IPS-18a (cell line): Measurements from ENCODE around the gene SPECC1L.
"Not testable (repeated sequence)": the region's sequence is repeated elsewhere in the genome, so short reads cannot be mapped to it uniquely, and the experiment has no call there.

Source experiments
- H3K27ac ChIP-seq: one replicate; pipeline ENCODE4 v1.5.1; 2013; ENCODE audit warnings: low read length
- H3K27me3 ChIP-seq: one replicate; pipeline ENCODE4 v1.6.1; 2013; ENCODE audit warnings: mild to moderate bottlenecking, low read length; ENCODE audit not compliant: control insufficient read depth, insufficient read depth
- H3K36me3 ChIP-seq: one replicate; pipeline ENCODE4 v1.6.1; 2013; ENCODE audit warnings: low read depth, low read length; ENCODE audit not compliant: control insufficient read depth
- H3K4me1 ChIP-seq: one replicate; pipeline ENCODE4 v1.6.1; 2013; ENCODE audit warnings: low read depth, low read length; ENCODE audit not compliant: control insufficient read depth
- H3K4me3 ChIP-seq: one replicate; pipeline ENCODE4 v1.5.1; 2013; ENCODE audit warnings: low read length
- H3K9ac ChIP-seq: one replicate; pipeline ENCODE4 v1.6.1; 2013; ENCODE audit warnings: mild to moderate bottlenecking, low read length, moderate library complexity
- H3K9me3 ChIP-seq: one replicate; pipeline ENCODE4 v1.6.1; 2013; ENCODE audit warnings: low read depth, low read length; ENCODE audit not compliant: control insufficient read depth

SPECC1L gene

GRCh38 chr22:24271386-24271854, 789 bp downstream of the SPECC1L start:
- no peaks in the 10 kb centered on the region for H3K36me3 ChIP-seq
- H3K9ac ChIP-seq = peak overlapping the region; percentile 97
- H3K9me3 ChIP-seq = no peaks in the 10 kb centered on the region
- H3K27me3 ChIP-seq = no peaks in the 10 kb centered on the region
- peak overlapping the region; percentile 100 for H3K4me3 ChIP-seq
- H3K4me1 ChIP-seq = peaks cover 7% of the 10 kb centered on the region
- peak overlapping the region; percentile 71 for H3K27ac ChIP-seq

- not testable (repeated sequence) for H3K4me3 ChIP-seq
Measured at GRCh38 chr22:24273031-24273430, 2.4 kb downstream of the SPECC1L start.

GRCh38 chr22:24273906-24274305, 3.3 kb downstream of the SPECC1L start:
- not testable (repeated sequence) for H3K9me3 ChIP-seq, H3K9ac ChIP-seq, H3K27ac ChIP-seq, H3K4me3 ChIP-seq, H3K36me3 ChIP-seq, H3K4me1 ChIP-seq, H3K27me3 ChIP-seq

More at GRCh38 chr22:24273031-24273430, 2.4 kb downstream of the SPECC1L start:
- not testable (repeated sequence) for H3K27ac ChIP-seq, H3K36me3 ChIP-seq, H3K9ac ChIP-seq, H3K27me3 ChIP-seq, H3K4me1 ChIP-seq, H3K9me3 ChIP-seq

GRCh38 chr22:24274696-24275405, 4.2 kb downstream of the SPECC1L start:
- not testable (repeated sequence) for H3K27me3 ChIP-seq, H3K27ac ChIP-seq

GRCh38 chr22:24280363-24280762, 9.7 kb downstream of the SPECC1L start:
- not testable (repeated sequence) for H3K9me3 ChIP-seq, H3K4me3 ChIP-seq, H3K4me1 ChIP-seq, H3K9ac ChIP-seq, H3K27ac ChIP-seq, H3K27me3 ChIP-seq, H3K36me3 ChIP-seq

More at GRCh38 chr22:24274696-24275405, 4.2 kb downstream of the SPECC1L start:
- not testable (repeated sequence) for H3K4me3 ChIP-seq, H3K4me1 ChIP-seq, H3K9ac ChIP-seq, H3K9me3 ChIP-seq, H3K36me3 ChIP-seq

GRCh38 chr22:24282401-24282800, 11.8 kb downstream of the SPECC1L start:
- Histone ChIP-seq H3K27me3 (no peaks in the 10 kb centered on the region), H3K4me3 (no peak overlapping the region), H3K9ac (no peak overlapping the region), H3K4me1 (peaks cover 10% of the 10 kb centered on the region), H3K27ac (no peak overlapping the region), H3K36me3 (no peaks in the 10 kb centered on the region), H3K9me3 (no peaks in the 10 kb centered on the region)

- no peaks in the 10 kb centered on the region for H3K9me3 ChIP-seq
- no peak overlapping the region for H3K4me3 ChIP-seq
- peaks cover 13% of the 10 kb centered on the region for H3K4me1 ChIP-seq
- no peak overlapping the region for H3K27ac ChIP-seq
- H3K9ac ChIP-seq = no peak overlapping the region
- no peaks in the 10 kb centered on the region for H3K27me3 ChIP-seq
- H3K36me3 ChIP-seq = no peaks in the 10 kb centered on the region
Measured at GRCh38 chr22:24284747-24285203, 14.1 kb downstream of the SPECC1L start.

GRCh38 chr22:24285245-24285644, 14.6 kb downstream of the SPECC1L start:
- Histone ChIP-seq H3K9ac (no peak overlapping the region), H3K27me3 (no peaks in the 10 kb centered on the region), H3K4me3 (no peak overlapping the region), H3K27ac (no peak overlapping the region), H3K9me3 (no peaks in the 10 kb centered on the region), H3K36me3 (no peaks in the 10 kb centered on the region), H3K4me1 (peaks cover 13% of the 10 kb centered on the region)

- not testable (repeated sequence) for H3K9me3 ChIP-seq, H3K27me3 ChIP-seq, H3K36me3 ChIP-seq, H3K4me3 ChIP-seq, H3K9ac ChIP-seq, H3K27ac ChIP-seq
- peaks cover 13% of the 10 kb centered on the region for H3K4me1 ChIP-seq
Measured at GRCh38 chr22:24287212-24287611, 16.6 kb downstream of the SPECC1L start.

GRCh38 chr22:24287801-24288200, 17.2 kb downstream of the SPECC1L start:
- H3K4me3 ChIP-seq, H3K27me3 ChIP-seq, H3K9me3 ChIP-seq, H3K27ac ChIP-seq, H3K36me3 ChIP-seq, H3K9ac ChIP-seq: not testable (repeated sequence)
- peaks cover 13% of the 10 kb centered on the region for H3K4me1 ChIP-seq

GRCh38 chr22:24289114-24289513, 18.5 kb downstream of the SPECC1L start:
- Histone ChIP-seq H3K36me3 (no peaks in the 10 kb centered on the region), H3K4me1 (peaks cover 13% of the 10 kb centered on the region), H3K4me3 (no peak overlapping the region), H3K27ac (no peak overlapping the region), H3K9ac (no peak overlapping the region), H3K27me3 (no peaks in the 10 kb centered on the region), H3K9me3 (no peaks in the 10 kb centered on the region)

GRCh38 chr22:24289741-24290163, 19.1 kb downstream of the SPECC1L start:
- no peak overlapping the region for H3K4me3 ChIP-seq
- no peaks in the 10 kb centered on the region for H3K27me3 ChIP-seq
- peaks cover 10% of the 10 kb centered on the region for H3K4me1 ChIP-seq
- no peaks in the 10 kb centered on the region for H3K9me3 ChIP-seq
- no peaks in the 10 kb centered on the region for H3K36me3 ChIP-seq
- H3K27ac ChIP-seq = no peak overlapping the region
- no peak overlapping the region for H3K9ac ChIP-seq
